Endothelial cell of umbilical vein (primary cell): ENCODE data around the gene ECD. TPM values are rescaled to one million over a fixed set of nuclear protein-coding genes. Genes with fewer than 3 reads are reported as not detected.

Source experiments
- BruUV-seq: library from RNA; stranded (reverse); fragments of 400-500 nt; replicated peaks from 2 replicates; lab custom pipeline; 2021; lab: Mats Ljungman, UMichigan
- CTCF ChIA-PET: fragments of 300-600, 350-600 bp; sonication (Branson Sonifier 250); formaldehyde crosslinking; loops from one replicate; lab custom pipeline; 2021; ENCODE audit warnings: antibody characterized with exemption, inconsistent platforms; lab: Charles Lee
- POLR2A ChIA-PET: fragments of 300-600, 350-600 bp; sonication (Branson Sonifier 250); formaldehyde crosslinking; loops from one replicate; lab custom pipeline; 2021; ENCODE audit warnings: antibody characterized with exemption, inconsistent platforms; lab: Charles Lee
- DNase-seq: peaks from one replicate; pipeline ENCODE4 v3.0.0-alpha.2; 2011; ENCODE audit warnings: low read depth, low spot score
- FAIRE-seq: peaks from 2 replicates; lab custom pipeline; 2011; peaks lifted over from hg19 to GRCh38; lab: Jason Lieb, UNC
- H2AFZ ChIP-seq: 2 replicates; pipeline ENCODE4 v1.6.0; 2012; ENCODE audit warnings: low read depth, low read length, control low read depth, inconsistent platforms
- H3K27ac ChIP-seq: 2 replicates; pipeline ENCODE4 v1.5.1; 2011; ENCODE audit warnings: low read depth, mild to moderate bottlenecking, control low read depth, low read length, moderate library complexity; ENCODE audit not compliant: insufficient read depth
- H3K27me3 ChIP-seq, 2 experiments: 2 replicates each; pipeline versions ENCODE4 v1.6.0 to v1.6.1; 2011; ENCODE audit warnings: low read length in 2 of 2, mixed read lengths in 1 of 2; ENCODE audit not compliant: control insufficient read depth in 2 of 2, insufficient read depth in 2 of 2
- H3K36me3 ChIP-seq, 2 experiments: 2 replicates in 1 of 2; 3 replicates in 1 of 2; pipeline ENCODE4 v1.5.1; 2011; ENCODE audit warnings: low read length in 2 of 2, mild to moderate bottlenecking in 1 of 2, moderate library complexity in 1 of 2; ENCODE audit not compliant: control insufficient read depth in 2 of 2, insufficient read depth in 2 of 2; ENCODE audit errors: extremely low read depth in 1 of 2
- H3K4me1 ChIP-seq: 3 replicates; pipeline ENCODE4 v1.5.1; 2011; ENCODE audit warnings: mild to moderate bottlenecking, low read length; ENCODE audit not compliant: control insufficient read depth, insufficient read depth; ENCODE audit errors: extremely low read depth
- H3K4me2 ChIP-seq: 2 replicates; pipeline ENCODE4 v1.6.1; 2011; ENCODE audit warnings: low read length, control low read depth, mixed read lengths; ENCODE audit not compliant: insufficient read depth
- H3K4me3 ChIP-seq, 3 experiments: fragments of 200-600 bp in 1 of 3; sonication (generic), shearing (Covaris generic) in 1 of 3; replicated peaks in 1 of 3; 2 replicates each; pipeline ENCODE4 v1.5.1; 2011 to 2016; ENCODE audit warnings: control low read depth in 3 of 3, low read length in 3 of 3, mild to moderate bottlenecking in 2 of 3, inconsistent platforms in 1 of 3, low read depth in 1 of 3, moderate library complexity in 1 of 3; ENCODE audit not compliant: insufficient read depth in 1 of 3
- H3K79me2 ChIP-seq: 2 replicates; pipeline ENCODE4 v1.6.0; 2012; ENCODE audit warnings: low read length, inconsistent platforms; ENCODE audit not compliant: control insufficient read depth, insufficient read depth
- H3K9ac ChIP-seq: replicated peaks from 2 replicates; pipeline ENCODE3; 2011; ENCODE audit warnings: low read length, control low read depth; ENCODE audit not compliant: insufficient read depth; ENCODE audit errors: extremely low read depth
- H3K9me1 ChIP-seq: replicated peaks from 3 replicates; pipeline ENCODE4 v1.6.0; 2011; ENCODE audit warnings: mild to moderate bottlenecking, low read length; ENCODE audit not compliant: control insufficient read depth, insufficient read depth; ENCODE audit errors: extremely low read depth
- H3K9me3 ChIP-seq: replicated peaks from 2 replicates; pipeline ENCODE4 v1.5.1; 2012; ENCODE audit warnings: low read length, inconsistent platforms; ENCODE audit not compliant: control insufficient read depth, insufficient read depth
- H4K20me1 ChIP-seq: replicated peaks from 2 replicates; pipeline ENCODE3; 2011; ENCODE audit warnings: mild to moderate bottlenecking, low read length; ENCODE audit not compliant: control insufficient read depth, insufficient read depth; ENCODE audit errors: extremely low read depth
- CTCF ChIP-seq, 2 donors: IDR thresholded peaks; 1 replicate in 1 of 2; 2 replicates in 1 of 2; pipeline ENCODE4 v1.5.1; 2011; ENCODE audit warnings: low read length in 2 of 2, mild to moderate bottlenecking in 2 of 2, moderate library complexity in 2 of 2, control low read depth in 1 of 2, inconsistent platforms in 1 of 2, low read depth in 1 of 2; ENCODE audit not compliant: insufficient read depth in 1 of 2; ENCODE audit errors: extremely low read depth in 1 of 2
- EZH2 ChIP-seq: IDR thresholded peaks from 2 replicates; pipeline ENCODE4 v1.6.1; 2012; ENCODE audit warnings: borderline replicate concordance, low read depth, mild to moderate bottlenecking, moderate library complexity, low read length, inconsistent platforms; ENCODE audit not compliant: severe bottlenecking
- GATA2 ChIP-seq: IDR thresholded peaks from 2 replicates; pipeline ENCODE4 v1.7.0; 2011; ENCODE audit warnings: low read depth, mild to moderate bottlenecking, moderate library complexity, mixed read lengths, low read length; ENCODE audit not compliant: insufficient read length, insufficient read depth
- JUN ChIP-seq: IDR thresholded peaks from 2 replicates; pipeline ENCODE4 v1.6.1; 2011; ENCODE audit warnings: borderline replicate concordance, low read depth; ENCODE audit not compliant: insufficient read length, insufficient read depth
- MAX ChIP-seq: IDR thresholded peaks from 2 replicates; pipeline ENCODE4 v1.6.1; 2011; ENCODE audit not compliant: insufficient read depth, insufficient read length
- MYC ChIP-seq: IDR thresholded peaks from one replicate; pipeline ENCODE4 v1.6.1; 2011; ENCODE audit warnings: mild to moderate bottlenecking, low read depth, low read length
- POLR2A ChIP-seq: IDR thresholded peaks from 2 replicates; pipeline ENCODE4 v1.6.1; 2012; ENCODE audit warnings: low read depth, mild to moderate bottlenecking, control low read depth, low read length
- POLR2AphosphoS5 ChIP-seq: IDR thresholded peaks from 2 replicates; pipeline ENCODE4 v1.6.1; 2012; ENCODE audit warnings: low read depth, mild to moderate bottlenecking, control low read depth, low read length, moderate library complexity; ENCODE audit not compliant: insufficient read depth
- dilution Hi-C: fragments of 300-500 bp; cut with MboI; formaldehyde crosslinking; loops from one replicate; pipeline ENCODE4 v1.15.0; 2019; ENCODE audit warnings: low sequenced_read_pairs; ENCODE audit not compliant: extremely low pct_ligation_motif_present
- intact Hi-C: fragments of 100-400 bp; cut with micrococcal nuclease; formaldehyde crosslinking; loops from one replicate; pipeline ENCODE4 v1.10.0; 2022
- polyA plus RNA-seq, 4 experiments: library from polyadenylated mRNA; depleted of rRNA in 3 of 4; stranded (reverse) in 3 of 4; unstranded in 1 of 4; fragments of >200 nt; gene quantifications; 2 replicates each; pipeline versions ENCODE4 v1.2.1 to v1.2.3, GENCODE V29; 2011 to 2012; ENCODE audit warnings: missing spikeins in 1 of 4
- total RNA-seq: library from RNA; stranded (reverse); gene quantifications from 2 replicates; pipeline ENCODE4 v1.2.3, GENCODE V29; 2021

ECD gene
- total and polyA plus RNA-seq, 2 donors (not counting 3 experiments of a cell fraction or from before 2014, with no cell fraction given) = 27.2 to 32.3 TPM

GRCh38 chr10:73163096-73163495 lies 4.7 kb downstream of the ECD start:
- no peaks in the 10 kb centered on the region for H3K27me3 ChIP-seq
- H3K27ac ChIP-seq = no peak overlapping the region
- intact Hi-C loops (no loop called here), dilution Hi-C loops (no loop called here)
- TF ChIP-seq MYC (no peak), CTCF (IDR thresholded peaks at IDR 0.05; ENCODE audit: extremely low read depth in 1 of 2, insufficient read depth in 1 of 2, low read depth in 1 of 2, low read length in 2 of 2) (no peak), MAX (no peak), JUN (no peak), POLR2AphosphoS5 (no peak), EZH2 (no peak), POLR2A (no peak), GATA2 (no peak)
- no peak for DNase-seq
- H3K4me2 ChIP-seq = no peak overlapping the region
- H3K9me3 ChIP-seq = no peaks in the 10 kb centered on the region
- peaks cover 4% of the 10 kb centered on the region in 2 experiments for H3K36me3 ChIP-seq
- POLR2A ChIA-PET = no interaction called here
- peaks cover 7% of the 10 kb centered on the region for H4K20me1 ChIP-seq
- H3K9me1 ChIP-seq = no peaks in the 10 kb centered on the region
- CTCF ChIA-PET = interaction anchor here (1.1 to 1.5 kb wide), 2 partner anchors 25 to 66 kb away, joined by 3 to 6 read pairs; partner anchors contain the start of gene P4HA1
- no peak for FAIRE-seq
- no TSS peak for BruUV-seq
- H3K79me2 ChIP-seq = peaks cover 66% of the 10 kb centered on the region
- H3K4me3 ChIP-seq = no peak overlapping the region
- H3K9ac ChIP-seq = no peak overlapping the region
- peaks cover 3% of the 10 kb centered on the region for H3K4me1 ChIP-seq
- no peak overlapping the region for H2AFZ ChIP-seq
